ENCODE results near the gene SMLR1.
"Not testable (repeated sequence)": the region's sequence is repeated elsewhere in the genome, so short reads cannot be mapped to it uniquely, and the experiment has no call there.

SMLR1 gene

GRCh38 chr6:130796313-130796905, 30.8 kb upstream of the SMLR1 start:
- no peak for DNase-seq (ENCODE audit: low read depth)
- no peak for TF ChIP-seq POLR2A (IDR thresholded peaks at IDR 0.05; ENCODE audit: extremely low read depth, insufficient read length)
- TF ChIP-seq CTCF (IDR thresholded peaks at IDR 0.05; ENCODE audit: low read depth, low read length): no peak
- no peak for TF ChIP-seq MAX (IDR thresholded peaks at IDR 0.05; ENCODE audit: low read depth, low read length)
- no peak for TF ChIP-seq MYC (IDR thresholded peaks at IDR 0.05; ENCODE audit: low read depth, low read length)
- H3K4me3 ChIP-seq (ENCODE audit: low read depth, low read length): no peak overlapping the region

- TF ChIP-seq POLR2A (IDR thresholded peaks at IDR 0.05; ENCODE audit: extremely low read depth, insufficient read length): no peak
- no peak for DNase-seq (ENCODE audit: low read depth)
- no peak overlapping the region for H3K4me3 ChIP-seq (ENCODE audit: low read depth, low read length)
Observed at GRCh38 chr6:130797061-130797460, 30.1 kb upstream of the SMLR1 start.

GRCh38 chr6:130801368-130801767, 25.8 kb upstream of the SMLR1 start:
- not testable (repeated sequence) for H3K4me3 ChIP-seq (ENCODE audit: low read depth, low read length); DNase-seq (ENCODE audit: low read depth)

GRCh38 chr6:130810307-130811030, 16.7 kb upstream of the SMLR1 start:
- DNase-seq (ENCODE audit: low read depth): no peak
- TF ChIP-seq MYC (IDR thresholded peaks at IDR 0.05; ENCODE audit: low read depth, low read length) (no peak), MAX (IDR thresholded peaks at IDR 0.05; ENCODE audit: low read depth, low read length) (no peak), CTCF (IDR thresholded peaks at IDR 0.05; ENCODE audit: low read depth, low read length) (no peak), POLR2A (IDR thresholded peaks at IDR 0.05; ENCODE audit: extremely low read depth, insufficient read length) (no peak)
- H3K4me3 ChIP-seq (ENCODE audit: low read depth, low read length): no peak overlapping the region

- H3K4me3 ChIP-seq (ENCODE audit: low read depth, low read length): no peak overlapping the region
- DNase-seq (ENCODE audit: low read depth): no peak
- TF ChIP-seq POLR2A (IDR thresholded peaks at IDR 0.05; ENCODE audit: extremely low read depth, insufficient read length): no peak
- no peak for TF ChIP-seq CTCF (IDR thresholded peaks at IDR 0.05; ENCODE audit: low read depth, low read length)
- no peak for TF ChIP-seq MAX (IDR thresholded peaks at IDR 0.05; ENCODE audit: low read depth, low read length)
- TF ChIP-seq MYC (IDR thresholded peaks at IDR 0.05; ENCODE audit: low read depth, low read length): no peak
Observed at GRCh38 chr6:130811932-130812331, 15.3 kb upstream of the SMLR1 start.

GRCh38 chr6:130814506-130814905, 12.7 kb upstream of the SMLR1 start:
- DNase-seq (ENCODE audit: low read depth): no peak
- TF ChIP-seq MAX (IDR thresholded peaks at IDR 0.05; ENCODE audit: low read depth, low read length) (no peak), CTCF (IDR thresholded peaks at IDR 0.05; ENCODE audit: low read depth, low read length) (no peak), MYC (IDR thresholded peaks at IDR 0.05; ENCODE audit: low read depth, low read length) (no peak), POLR2A (IDR thresholded peaks at IDR 0.05; ENCODE audit: extremely low read depth, insufficient read length) (no peak)
- no peak overlapping the region for H3K4me3 ChIP-seq (ENCODE audit: low read depth, low read length)
